Activated T-cell treated with anti-CD3 and anti-CD28 coated beads for 48 hours (primary cell): ENCODE data around the gene MRAP.

Experiments used
- DNase-seq: peaks from one replicate; pipeline ENCODE4 v3.0.0-alpha.2; 2020; ENCODE audit warnings: low read depth

The MRAP gene

GRCh38 chr21:32322676-32323075 is 24.0 kb downstream of the MRAP start:
- no peak for DNase-seq

DNA sequence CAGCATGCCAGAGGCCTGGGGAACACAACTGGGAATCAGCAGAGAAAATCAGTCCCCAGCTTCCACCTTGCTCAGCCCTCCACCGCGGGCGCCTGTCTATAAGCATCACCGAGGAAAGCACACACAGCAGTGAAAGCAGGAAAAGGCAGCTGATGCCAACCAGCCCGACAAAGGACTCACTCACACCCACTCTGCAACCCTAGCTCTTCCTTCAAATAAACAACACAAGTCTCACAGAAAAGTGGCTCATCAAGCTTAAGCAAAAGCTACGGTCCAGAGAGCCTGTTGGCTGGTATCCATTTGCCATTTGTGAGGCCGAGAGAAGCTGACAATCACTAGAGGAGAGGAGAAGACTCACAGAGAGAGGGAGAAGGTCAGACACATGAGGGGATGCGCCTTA is 27.1 kb downstream of the MRAP start:
- DNase-seq, result no peak

DNA sequence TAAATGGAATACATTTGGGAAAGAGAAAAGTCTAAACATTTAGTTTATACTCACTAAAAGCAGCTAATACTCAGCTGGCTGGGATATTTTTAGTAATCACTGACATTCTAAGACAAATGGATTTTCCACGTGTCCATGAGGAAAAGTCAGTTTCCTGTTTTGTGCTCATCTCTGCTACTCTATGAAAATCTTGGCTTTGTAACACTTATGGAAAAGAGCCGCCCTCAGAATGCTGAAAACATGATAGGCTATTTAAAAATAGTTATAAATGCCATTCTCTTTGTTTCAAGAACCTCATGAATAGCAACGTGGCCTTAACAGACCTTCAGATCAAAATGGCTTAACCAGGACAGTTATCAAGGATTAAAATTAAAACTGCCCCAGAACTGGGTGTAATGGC is 29.9 kb downstream of the MRAP start:
- DNase-seq, result no peak

- no peak for DNase-seq
Measured at GRCh38 chr21:32329331-32329730, 30.7 kb downstream of the MRAP start.

DNA sequence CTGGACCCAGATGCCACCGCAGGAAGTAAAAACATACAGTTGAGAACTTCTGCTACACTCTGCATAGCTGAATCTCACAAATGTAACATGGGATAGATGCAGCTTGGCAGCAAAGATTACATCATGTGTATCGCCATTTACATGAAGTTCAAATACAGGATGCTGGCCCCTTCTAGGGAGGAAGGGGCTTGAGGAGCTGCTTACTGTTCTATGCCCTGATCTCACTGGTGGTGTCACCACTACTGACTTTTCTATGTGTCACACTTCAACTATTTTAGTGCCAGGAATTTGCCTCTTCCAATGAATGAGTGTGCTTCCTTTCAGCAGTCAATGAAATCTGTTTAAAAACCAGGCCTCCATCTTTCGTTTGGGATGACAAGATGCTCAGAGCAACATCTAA is 31.1 kb downstream of the MRAP start:
- DNase-seq, result no peak

DNA sequence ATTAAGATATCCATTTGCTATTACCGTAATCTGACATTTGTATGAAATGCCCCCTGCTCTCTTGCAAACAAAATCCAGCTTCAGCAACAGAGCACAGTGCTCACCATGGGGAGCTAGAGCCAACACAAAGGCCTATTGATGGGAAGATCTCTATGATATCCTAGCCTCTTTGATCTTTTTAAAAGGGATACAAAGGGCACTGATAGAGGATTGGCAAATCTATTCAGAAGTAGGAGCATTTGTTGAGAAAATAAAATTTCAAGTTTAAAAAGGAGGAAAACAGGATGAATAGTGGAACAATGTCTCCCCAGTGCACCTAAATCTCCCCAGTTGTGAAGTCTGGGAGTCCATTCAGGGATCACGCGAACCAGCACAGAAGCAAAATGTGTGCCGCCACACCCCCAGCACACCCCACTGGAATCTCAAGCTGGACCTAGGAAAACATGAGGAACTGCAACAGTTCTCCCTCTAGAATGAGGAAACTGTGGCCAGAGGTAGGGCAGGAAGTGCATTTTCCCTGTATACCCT is 32.2 kb downstream of the MRAP start:
- no peak for DNase-seq

DNA sequence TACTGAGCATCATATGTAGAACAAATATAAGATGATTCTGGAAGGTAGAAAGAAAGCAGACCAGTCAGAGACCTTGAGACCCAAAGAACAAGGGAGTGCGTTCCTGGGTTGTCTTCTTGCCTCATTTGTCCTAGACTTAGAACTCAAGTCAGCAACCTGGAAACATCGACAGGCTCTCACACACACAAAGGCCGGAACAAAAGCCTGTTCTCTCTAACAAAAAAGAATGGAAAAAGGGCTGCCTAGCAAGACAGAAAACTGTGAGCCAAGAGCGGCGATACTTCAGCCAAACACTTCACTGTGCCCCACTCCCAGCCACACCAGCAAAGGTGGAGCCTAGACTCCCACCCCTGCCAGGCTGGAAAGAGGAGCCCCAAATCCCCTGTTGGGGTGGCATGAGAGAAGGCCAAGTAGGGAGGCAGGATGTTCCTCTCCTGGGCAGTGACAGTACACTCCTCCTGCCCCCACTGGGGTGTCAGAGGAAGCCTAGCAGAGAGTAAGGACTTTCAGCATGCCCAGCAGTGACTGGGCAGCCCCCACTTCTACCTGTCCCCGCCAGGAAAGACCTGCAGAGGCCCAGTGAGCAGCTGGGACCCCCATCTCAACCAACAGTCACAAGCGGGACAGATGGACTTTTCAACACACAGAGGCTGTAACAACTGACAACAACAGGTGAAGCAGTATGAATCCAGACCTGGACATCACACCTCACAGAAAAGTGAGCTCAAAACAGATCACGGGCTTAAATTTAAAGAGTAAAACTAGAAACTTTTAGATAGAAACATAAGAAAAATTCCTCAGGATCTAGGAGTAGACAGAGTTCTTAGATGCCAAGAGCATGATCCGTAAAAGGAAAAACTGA is 33.0 kb downstream of the MRAP start:
- DNase-seq, result no peak

DNA sequence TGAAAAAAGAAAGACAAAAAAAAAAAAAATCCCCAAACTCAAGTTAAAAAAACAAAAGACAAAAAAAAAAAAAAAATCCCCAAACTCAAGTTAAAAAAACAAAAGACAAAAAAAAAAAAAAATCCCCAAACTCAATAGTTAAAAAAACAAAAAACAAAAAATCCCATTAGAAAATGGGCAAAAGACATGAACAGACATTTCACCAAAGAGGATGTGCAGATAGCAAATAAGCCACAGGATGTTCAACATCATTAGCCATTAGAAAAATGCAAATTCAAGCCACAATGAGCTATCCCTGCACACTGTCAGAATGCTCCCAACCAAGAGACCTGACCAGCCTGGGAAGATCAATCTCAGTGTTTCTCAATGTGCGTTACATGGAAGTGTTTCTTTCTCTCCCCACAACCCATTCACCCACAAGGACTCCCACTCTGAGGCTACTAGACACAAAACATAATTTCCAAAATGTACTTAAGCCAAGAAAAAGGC is 33.9 kb downstream of the MRAP start:
- no peak for DNase-seq

- DNase-seq, result no peak
Measured at GRCh38 chr21:32333953-32334673, 35.5 kb downstream of the MRAP start.

- no peak for DNase-seq
Measured at GRCh38 chr21:32334980-32335531, 36.4 kb downstream of the MRAP start.

DNA sequence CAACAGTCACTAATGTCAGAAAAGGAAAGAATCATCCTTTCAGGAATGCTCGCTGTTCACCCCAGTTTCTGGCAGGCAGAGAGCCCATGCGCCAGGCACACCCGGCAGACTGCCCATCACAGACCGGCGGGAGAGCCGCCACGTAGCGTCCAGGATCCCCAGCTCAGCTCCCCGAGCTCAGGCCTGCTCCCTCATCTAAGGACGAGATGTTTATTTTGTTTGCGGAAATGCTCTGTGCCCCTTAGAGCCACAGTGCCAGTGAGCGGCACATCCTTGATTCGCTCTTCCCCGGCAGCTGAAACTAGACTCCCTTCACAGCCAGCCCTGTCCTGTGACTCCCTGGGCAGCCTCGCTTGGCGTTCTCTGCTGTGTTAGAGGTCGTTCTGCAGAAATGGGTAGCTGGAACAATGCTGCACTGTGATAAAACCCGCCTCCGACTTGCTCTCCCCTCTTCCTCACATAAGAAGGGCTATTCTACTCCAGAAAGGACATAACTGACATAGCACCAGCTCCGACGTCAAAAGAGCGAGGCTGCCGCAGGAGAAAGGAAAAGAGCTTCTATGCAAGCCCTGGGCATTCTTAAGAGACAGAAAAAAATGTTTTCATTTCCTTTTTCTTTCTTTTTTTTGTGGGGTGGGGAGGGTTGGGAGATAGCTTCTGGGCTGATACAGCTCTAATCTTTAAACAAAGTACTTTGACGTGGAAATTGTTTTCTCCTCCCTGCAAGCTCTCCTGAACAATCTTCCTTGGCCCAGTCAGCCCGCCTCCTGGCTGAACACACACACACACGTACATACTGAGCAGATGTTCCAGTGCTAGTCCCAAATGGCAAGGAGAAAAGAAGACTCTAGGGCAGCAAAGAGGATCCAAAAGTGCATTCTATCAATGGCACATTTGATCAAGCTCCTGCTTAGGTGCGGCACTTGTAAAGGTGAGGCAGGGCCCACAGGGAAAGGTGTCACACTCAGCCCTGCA is 37.2 kb downstream of the MRAP start:
- no peak for DNase-seq

- DNase-seq, result no peak
Measured at GRCh38 chr21:32336711-32337110, 38.1 kb downstream of the MRAP start.

DNA sequence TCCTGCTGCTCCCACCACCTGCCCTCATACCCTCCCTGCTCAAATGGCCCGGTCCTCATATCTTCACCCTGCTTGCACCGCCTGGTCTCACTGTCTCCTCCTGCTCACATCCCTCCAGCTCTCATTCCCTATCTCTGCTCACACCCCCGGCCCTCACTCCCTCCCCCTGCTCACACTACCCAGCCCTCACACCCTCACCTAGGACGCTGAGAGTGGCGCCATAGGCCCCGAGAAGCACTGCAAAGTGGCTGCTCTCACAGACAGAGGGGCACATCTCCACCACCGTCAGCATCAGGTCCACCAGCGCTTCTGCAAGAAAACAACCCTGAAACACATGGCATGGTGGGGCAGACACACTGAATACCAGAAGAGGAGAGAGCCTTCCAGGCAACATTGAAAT is 38.6 kb downstream of the MRAP start:
- DNase-seq, result no peak

DNA sequence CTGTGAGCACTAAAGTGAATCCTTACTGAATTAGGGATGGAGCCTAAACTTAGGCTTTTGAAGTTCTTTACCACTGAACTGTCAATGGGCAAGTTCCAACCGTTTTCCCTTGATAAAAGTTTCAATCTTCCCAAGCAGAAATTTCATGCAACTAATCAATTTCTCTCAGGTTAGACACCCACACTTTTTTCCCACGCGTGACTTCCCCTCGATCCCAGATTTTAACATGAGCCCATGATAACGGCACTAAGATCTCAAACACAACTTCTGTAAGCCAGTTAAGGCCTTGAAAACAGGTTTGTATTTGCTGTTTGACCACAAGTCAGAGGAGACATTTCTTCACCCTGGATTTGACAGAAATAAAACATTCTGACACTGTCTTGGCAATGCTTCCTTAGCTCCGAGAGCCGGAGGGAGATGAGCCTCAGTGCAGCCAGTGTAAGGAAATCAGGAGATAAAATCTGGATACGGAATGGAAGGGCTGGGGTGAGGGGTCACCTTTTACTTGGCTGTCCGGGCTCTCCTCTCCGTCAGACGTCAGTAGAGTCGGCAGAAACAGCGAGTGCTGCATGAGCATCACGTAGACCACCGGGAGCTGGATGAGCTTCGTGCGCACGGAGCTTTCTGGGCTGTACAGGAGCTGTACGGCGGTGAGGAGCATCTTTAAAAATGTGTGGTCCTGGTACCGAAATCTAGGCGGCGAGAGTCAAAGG is 39.7 kb downstream of the MRAP start:
- no peak for DNase-seq

- DNase-seq, result no peak
Measured at GRCh38 chr21:32340863-32341848, 42.5 kb downstream of the MRAP start.

DNA sequence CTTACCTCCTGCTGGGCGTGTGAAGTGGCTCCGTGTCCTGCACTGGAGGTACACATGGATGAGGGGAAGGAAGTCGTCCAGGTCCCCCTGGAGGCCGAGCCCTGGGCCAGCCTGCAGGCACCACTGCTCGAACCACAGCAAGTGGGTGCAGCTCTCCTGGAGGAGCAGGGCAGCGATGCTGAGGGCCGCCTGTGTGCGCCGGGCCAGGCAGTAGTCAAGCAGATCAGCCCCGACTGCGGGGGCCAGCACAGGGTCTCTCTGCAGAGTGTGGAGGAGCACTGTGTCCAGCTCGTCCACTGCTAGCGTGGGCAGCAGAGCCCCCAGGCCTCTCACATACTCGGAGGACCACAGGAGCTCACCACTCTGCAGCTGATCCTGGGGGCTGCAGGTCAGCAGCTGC is 48.3 kb downstream of the MRAP start:
- no peak for DNase-seq

- no peak for DNase-seq
Measured at GRCh38 chr21:32347351-32347750, 48.7 kb downstream of the MRAP start.

GRCh38 chr21:32347977-32348376 is 49.3 kb downstream of the MRAP start:
- DNase-seq, result no peak

DNA sequence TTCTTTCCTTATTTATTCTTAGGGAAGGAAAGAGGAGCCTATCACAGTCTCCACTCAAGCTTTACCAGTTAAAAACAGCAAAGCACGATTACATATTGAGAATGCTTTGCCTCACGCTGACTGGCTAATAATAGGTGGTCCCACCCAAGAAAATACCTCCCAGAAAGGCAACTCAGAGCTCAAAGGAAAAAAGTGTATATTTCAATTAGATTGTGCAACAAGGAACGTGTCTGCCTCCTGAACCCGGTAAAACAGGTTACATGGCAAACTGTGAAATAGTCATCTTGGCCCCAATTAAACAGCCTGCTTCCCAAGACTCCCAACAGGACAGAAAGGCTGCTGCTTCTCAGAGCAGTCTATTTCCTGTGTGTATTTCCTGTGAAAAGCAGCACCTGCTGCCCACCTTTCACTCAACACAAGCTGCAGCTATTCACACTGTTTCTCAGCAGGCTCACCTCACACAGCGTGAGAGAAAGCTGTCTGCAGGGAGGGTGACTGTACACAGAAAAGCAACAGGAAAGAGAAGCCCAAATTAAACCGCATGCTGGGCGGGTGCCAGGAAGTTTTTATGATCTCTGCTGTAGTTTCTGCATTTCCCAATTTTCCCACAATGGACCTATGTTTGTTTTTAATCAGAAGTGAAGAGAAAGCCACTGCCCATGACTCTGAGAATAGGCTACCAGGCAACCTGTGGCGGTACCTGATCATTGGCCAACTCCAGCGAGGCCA is 50.1 kb downstream of the MRAP start:
- no peak for DNase-seq
